GM19467 (cell line): ENCODE results near the gene EBP.

Experiments
- ATAC-seq: cut with Tn5 transposase; IDR thresholded peaks from one replicate; pipeline ENCODE4 v1.9.1; 2021; ENCODE audit warnings: mild to moderate bottlenecking, moderate library complexity; ENCODE audit not compliant: unreplicated experiment

The EBP gene

DNA sequence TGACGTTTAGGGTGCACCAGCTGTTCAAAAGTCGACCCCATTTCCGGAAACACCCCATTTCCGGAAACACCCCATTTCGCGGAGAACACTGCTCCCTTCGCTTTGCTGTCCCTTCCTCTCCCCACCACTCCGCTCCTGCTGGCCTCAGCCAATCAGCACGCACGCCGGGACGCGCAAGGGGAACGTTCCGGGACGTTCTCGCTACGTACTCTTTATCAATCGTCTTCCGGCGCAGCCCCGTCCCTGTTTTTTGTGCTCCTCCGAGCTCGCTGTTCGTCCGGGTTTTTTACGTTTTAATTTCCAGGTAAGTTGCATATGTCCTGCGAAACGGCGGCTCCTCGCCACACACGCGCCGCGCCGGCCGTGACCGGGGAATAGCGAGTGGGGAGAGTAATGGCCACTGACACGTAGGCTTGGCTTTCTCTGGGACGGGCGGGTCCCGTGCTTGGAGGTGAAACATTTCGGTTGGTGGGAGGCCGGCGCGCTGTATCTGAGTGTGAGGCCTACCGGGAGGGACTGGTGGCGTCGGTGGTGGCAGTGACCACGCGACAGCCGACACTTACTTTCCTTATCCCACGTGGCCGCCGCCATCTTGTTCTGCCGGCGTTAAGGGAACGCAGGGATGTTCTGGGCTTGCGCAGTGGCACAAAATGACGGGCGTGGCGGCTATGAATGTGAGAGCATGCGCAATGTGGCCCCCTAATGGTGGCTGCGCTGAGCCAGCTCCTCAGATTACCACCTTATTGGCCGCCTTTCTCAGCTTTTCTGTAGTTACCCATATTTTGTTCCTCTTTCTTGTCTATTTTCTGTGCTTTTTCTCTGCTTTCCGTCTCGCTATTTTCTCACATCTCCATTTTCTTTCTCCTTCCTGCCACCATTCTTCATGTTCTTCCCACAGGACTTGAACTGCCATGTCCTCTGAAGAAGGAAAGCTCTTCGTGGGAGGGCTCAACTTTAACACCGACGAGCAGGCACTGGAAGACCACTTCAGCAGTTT lies 53.0 kb downstream of the EBP start, which contains the start of gene RBM3:
RBM3 (plus strand) TSS at position 215 of the 997 bp plus-strand sequence; CDS start at position 912, 697 bp downstream.
- ATAC-seq, result peak; percentile 82

DNA sequence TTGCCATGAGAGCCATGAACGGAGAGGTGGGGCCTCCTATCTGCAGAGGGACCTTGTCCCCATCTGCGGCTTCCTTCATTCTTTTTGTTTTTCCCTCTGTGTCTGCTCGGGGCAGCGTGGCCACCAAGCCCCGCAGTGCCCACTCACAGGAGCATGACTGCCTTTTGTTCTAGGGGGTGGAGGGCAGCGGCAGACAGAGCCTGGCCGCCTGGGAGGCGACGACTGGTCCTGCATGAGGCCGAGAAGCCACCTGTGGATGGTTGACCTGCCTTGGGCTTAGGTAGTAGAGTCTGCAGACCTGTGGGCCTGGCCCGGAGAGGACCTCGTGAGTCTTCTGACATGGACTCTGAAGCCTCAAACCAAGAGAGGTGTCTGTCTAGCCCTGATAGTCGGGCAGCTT lies 54.0 kb downstream of the EBP start:
- no peak for ATAC-seq

GRCh38 chrX:48576108-48576507 lies 54.5 kb downstream of the EBP start:
- no peak for ATAC-seq
